Testis (tissue), 2 donors: ENCODE measurements around the gene KCTD15.

Experiments
- POLR2A ChIP-seq: fragments of 450-650 bp; IDR thresholded peaks from one replicate; pipeline ENCODE4 v1.6.1; 2017; ENCODE audit warnings: antibody characterized with exemption, mild to moderate bottlenecking, moderate library complexity
- TF ChIP-seq, protein P1 (sequence below), 3 experiments: fragments of 450-650 bp in 2 of 3; fragments of 200-600 bp in 1 of 3; sonication (generic) in 1 of 3; IDR thresholded peaks; one replicate each; pipeline ENCODE4 v1.5.1; 2016 to 2019; ENCODE audit warnings: antibody characterized with exemption in 3 of 3, mild to moderate bottlenecking in 2 of 3, moderate library complexity in 1 of 3

- TF ChIP-seq POLR2A: no peak
- TF ChIP-seq, protein P1, sequence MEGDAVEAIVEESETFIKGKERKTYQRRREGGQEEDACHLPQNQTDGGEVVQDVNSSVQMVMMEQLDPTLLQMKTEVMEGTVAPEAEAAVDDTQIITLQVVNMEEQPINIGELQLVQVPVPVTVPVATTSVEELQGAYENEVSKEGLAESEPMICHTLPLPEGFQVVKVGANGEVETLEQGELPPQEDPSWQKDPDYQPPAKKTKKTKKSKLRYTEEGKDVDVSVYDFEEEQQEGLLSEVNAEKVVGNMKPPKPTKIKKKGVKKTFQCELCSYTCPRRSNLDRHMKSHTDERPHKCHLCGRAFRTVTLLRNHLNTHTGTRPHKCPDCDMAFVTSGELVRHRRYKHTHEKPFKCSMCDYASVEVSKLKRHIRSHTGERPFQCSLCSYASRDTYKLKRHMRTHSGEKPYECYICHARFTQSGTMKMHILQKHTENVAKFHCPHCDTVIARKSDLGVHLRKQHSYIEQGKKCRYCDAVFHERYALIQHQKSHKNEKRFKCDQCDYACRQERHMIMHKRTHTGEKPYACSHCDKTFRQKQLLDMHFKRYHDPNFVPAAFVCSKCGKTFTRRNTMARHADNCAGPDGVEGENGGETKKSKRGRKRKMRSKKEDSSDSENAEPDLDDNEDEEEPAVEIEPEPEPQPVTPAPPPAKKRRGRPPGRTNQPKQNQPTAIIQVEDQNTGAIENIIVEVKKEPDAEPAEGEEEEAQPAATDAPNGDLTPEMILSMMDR (IDR thresholded peaks at IDR 0.05): no peak
Observed at GRCh38 chr19:33861950-33862349, 65.3 kb downstream of the KCTD15 start.
